Muscle of back (tissue), 13 donors: ENCODE data around the gene IGSF21. TPM values are rescaled to one million over a fixed set of nuclear protein-coding genes. Genes with fewer than 3 reads are reported as not detected.

Source experiments
- DNase-seq, 3 donors: peaks; one replicate each; pipeline versions ENCODE4 v3.0.0 to v3.0.0-alpha.2; 2013
- long read RNA-seq, 9 donors: transcript quantifications; one replicate each; lab custom pipeline, GENCODE V29; 2026
- polyA plus RNA-seq, 10 donors: library from polyadenylated mRNA; unstranded; fragments of 120-200 nt; gene quantifications; one replicate each; pipeline ENCODE4 v1.2.1, GENCODE V29; 2013; ENCODE audit not compliant: insufficient read length in 10 of 10

Gene IGSF21
- polyA plus RNA-seq: 1 to 10 TPM in 1 of 10 donors, under 1 TPM in 5, not detected in 4; 0.08 to 1.0 (median 0.31) TPM
- long read RNA-seq, donor 1: 0 reads
- long read RNA-seq, donor 2: 0 reads
- long read RNA-seq, donor 3: 0 reads
- long read RNA-seq, donor 4: 0 reads
- long read RNA-seq, donor 5: 0 reads
- long read RNA-seq, donor 6: 0 reads
- long read RNA-seq, donor 7, partial matches to known transcripts: 0 of 2 reads
- long read RNA-seq, donor 7, other reads (novel, unspliced or antisense): 0 of 2 reads
- long read RNA-seq, donor 8: 0 reads
- long read RNA-seq, donor 9: 0 reads

DNA sequence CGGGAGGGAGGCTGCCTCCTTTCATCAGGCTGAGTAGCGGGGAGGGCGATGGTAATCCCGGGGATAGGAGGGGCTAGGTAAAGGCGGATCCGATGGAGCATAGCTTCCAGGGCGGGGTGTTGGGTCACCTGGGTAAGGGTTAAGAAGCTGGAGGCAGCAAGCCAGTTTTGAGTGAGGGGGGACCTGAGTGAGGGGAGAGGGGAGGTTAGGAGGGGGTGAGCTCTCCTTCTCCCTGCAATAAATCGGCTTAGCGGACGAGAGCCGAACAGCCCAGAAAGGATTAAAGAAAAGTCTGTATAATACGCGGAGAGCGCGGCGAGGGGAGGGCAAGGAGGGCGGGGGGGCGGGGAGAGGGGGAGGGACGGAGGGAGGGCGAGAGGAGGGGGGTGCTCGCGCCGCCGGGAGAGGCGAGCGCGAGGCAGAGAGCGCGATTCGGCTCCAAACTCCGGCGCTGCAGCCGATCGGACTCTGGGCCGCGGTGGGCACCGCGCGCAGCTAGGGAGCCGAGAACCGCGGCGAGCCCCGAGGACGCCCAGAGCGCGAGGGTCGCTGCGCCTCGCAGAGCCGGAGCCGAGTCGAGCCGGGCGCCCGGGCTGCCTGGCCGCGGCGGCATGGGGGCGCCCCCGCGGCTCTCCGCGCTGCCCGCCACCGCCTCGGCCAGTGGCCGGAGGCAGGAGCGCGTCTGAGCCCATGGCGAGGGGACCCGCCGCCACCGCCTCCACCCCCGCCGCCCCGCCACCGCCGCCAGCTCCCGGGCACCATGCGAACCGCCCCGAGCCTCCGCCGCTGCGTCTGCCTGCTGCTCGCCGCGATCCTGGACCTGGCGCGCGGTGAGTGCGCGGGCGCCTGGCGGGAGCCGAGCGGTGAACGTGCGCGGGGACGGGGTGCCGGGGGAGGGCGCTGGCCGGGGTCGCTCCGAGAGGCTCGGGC is at the start of gene IGSF21:
TSS of gene IGSF21 (plus strand) at position 430 of the 930 bp plus-strand sequence. CDS start at position 761, 331 bp downstream.
- DNase-seq: no peak

GRCh38 chr1:18058206-18058921 is 49.2 kb upstream of the IGSF21 start:
- DNase-seq: peak in 1 of 3 donors; percentile 59

GRCh38 chr1:18058981-18059605 is 48.5 kb upstream of the IGSF21 start:
- peak in 2 of 3 donors; percentile 9 to 58 for DNase-seq

- no peak for DNase-seq
These were observed 47.2 kb upstream of the IGSF21 start for GRCh38 chr1:18060366-18060765.

- DNase-seq: no peak
These were observed 45.4 kb upstream of the IGSF21 start for GRCh38 chr1:18062185-18062584.

DNA sequence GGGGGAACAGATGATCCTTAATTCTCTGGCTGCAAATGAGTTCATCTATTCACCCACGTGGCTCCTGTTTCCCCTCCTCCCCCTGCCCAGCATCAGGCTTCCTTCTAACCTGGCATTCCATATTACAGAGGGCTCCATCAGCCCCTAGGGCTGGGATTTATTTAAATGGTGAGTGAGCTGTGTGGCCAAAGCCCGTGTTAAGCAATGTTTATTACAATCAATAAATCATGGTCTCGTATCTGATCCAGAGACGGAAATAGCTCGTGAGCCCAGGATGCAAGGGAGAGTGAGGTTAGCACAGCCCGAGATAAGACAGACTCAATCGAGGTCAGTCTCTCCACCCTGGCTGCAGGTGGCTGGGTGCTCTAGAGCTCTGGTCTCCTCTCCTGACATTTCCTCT is 43.1 kb upstream of the IGSF21 start:
- DNase-seq: no peak

GRCh38 chr1:18066576-18066975 is 41.0 kb upstream of the IGSF21 start:
- DNase-seq: no peak

DNA sequence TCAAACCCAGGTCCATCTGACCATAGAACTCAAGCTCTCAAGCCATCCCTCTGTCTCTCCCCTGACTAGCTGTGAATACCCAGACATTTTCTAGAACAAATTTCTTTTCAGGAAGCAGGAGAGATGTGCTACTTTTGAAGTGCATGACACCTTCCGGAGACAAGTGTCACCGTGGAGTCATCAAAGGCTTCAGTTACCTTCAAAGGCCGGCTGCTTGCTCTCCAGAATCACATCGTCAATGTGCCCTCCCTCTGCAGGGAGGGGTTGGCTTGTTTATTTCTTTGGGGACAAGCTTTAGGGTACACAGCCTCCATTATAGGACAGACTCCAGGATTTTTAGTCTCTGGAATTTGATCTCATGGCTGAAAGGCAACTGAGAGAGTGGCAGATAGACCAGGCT is 37.7 kb upstream of the IGSF21 start:
- no peak for DNase-seq

DNA sequence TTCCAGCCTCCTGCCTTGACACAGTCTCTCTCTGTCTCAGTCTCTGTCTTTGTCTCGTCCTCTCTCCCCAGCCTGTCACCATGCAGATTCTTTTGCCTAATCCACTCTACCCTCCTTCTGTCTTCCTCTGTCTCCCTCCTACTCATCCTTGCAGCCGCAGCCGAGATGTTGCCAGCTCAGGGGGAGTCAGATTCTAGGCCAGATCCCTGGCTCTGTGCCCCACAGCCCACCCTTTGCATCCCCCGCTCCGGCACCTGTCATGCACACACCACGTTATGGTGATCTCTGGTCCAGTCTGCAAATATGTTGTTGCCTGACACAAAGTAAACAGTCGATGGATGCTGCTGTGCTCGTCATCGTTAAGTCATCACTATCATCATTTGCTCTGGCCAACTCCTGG is 35.5 kb upstream of the IGSF21 start:
- no peak for DNase-seq

DNA sequence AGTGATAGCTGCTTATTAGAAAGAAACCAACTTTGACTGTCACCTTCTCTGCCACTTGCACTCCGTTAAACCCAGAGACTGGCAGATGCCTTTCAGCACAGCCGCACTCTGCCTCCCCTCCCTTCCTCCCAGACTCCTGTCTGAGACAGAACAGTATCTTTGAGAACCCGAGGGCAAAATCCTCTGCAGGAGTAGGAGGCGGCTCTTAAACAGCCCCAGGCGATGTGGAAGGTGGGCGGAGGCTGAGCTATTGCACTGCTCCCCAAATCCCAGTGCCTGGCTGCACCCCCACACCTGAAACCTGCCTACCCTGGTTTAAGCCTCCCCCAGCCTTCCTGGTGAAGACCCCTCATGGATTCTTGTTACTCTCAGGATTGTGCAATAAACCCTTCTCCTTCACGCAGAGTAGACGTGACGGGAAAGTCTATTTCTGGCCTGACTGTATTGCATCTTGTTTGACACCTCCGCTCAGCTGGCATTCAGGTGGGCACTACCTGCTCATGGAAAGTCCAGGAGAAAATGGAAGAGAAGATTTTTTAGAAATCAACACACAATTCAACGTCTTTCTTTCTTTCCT is 34.4 kb upstream of the IGSF21 start:
- no peak for DNase-seq

DNA sequence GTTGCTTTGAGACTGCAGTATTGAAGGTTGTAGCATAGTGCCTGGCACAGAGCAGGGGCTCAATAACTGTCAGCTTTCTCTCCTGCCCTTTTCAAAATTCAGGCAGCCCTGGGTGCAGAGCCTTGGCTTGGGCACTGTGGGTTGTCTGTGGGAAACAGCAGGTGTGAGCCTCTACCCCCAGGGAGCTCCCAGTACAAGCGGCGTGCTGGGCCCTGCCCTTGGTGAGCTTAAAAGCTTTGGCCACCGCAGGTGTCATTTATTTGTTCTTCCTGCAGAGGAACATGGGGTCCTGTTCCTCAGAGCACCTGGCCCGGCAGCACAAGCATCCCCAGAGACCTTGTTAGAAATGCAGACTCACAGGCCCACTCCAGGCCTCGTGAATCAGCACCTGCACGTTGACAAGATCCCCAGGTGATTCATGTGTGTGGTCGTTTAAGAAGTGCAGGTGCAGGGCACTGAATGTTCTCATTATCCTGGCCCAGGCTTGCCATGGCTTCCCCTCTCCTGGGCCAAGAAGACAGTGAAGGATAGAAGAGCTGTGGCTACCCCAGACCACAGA is 29.9 kb upstream of the IGSF21 start:
- no peak for DNase-seq

GRCh38 chr1:18079941-18080735 is 27.5 kb upstream of the IGSF21 start:
- no peak for DNase-seq

GRCh38 chr1:18085387-18086074 is 22.1 kb upstream of the IGSF21 start:
- no peak for DNase-seq

GRCh38 chr1:18088077-18088594 is 19.5 kb upstream of the IGSF21 start:
- DNase-seq: no peak

DNA sequence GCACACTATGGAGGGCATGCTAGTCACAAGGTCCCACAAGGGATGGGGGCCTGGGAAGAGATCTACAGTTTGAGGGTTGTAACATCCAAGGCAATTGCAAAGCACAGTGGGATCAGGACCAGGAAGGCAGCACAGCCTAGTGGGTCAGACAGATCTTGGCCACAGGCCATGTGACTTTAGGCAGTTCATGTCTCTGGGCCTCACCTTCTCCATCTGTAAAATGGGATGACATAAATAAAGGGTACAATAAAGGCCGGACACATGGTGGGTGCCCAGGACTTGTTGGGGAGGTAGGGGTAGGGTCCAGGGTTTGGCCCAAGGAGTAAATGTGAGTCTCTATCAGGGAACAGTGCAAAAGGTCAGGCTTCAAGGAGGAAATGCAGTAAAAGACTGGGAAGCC is 18.1 kb upstream of the IGSF21 start:
- DNase-seq: no peak

- DNase-seq: no peak
These were observed 17.0 kb upstream of the IGSF21 start for GRCh38 chr1:18090636-18091035.

DNA sequence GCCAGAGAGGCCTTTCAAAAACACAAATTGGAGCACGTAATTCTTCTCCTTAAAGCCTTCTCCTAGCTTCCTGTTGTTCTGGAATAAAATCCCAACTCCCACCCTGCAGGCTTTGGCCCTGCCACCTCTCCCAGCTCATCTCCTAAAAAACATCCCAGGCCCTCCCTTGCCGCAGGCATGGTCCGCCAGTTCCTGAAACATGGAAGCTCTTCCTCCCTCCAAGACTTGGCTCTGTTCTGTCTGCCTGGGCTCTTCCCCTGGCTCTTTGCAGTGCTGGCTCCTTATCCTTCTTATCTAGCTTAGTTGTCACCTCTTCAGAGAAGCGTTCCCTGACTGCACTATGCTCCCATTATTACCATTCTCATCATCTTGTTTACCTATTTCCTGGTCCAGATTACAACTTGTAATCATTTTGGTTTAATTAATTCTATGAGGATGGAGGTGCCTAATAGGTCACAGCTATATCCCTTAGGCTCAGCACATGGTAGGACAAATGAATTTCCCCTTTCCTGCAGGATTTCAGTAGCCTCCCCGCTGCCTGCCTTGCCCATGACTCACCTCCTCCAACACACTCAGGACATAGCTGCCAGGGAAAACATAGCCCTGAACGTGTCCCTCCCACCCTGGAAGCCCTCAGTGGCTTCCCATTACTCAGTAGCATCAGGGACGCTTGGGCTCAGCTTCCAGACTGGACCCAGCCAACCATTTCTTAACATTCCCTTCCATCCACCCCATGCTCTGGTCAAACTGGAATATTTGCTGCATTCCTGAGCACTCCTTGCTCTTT is 15.7 kb upstream of the IGSF21 start:
- peak in 1 of 3 donors; percentile 37 for DNase-seq

GRCh38 chr1:18093193-18093592 is 14.4 kb upstream of the IGSF21 start:
- no peak for DNase-seq
